AG09309 (cell line): ENCODE measurements around the gene RALY.

Experiments used
- DNase-seq: peaks from one replicate; pipeline ENCODE4 v3.0.0-alpha.2; 2010; ENCODE audit warnings: low read depth
- H3K4me3 ChIP-seq: 2 replicates; pipeline ENCODE4 v1.5.1; 2011; ENCODE audit warnings: mild to moderate bottlenecking, low read depth, low read length, moderate library complexity; ENCODE audit not compliant: control insufficient read depth
- TF ChIP-seq, protein P1 (sequence below): IDR thresholded peaks from 2 replicates; pipeline ENCODE4 v1.5.1; 2011; ENCODE audit warnings: mild to moderate bottlenecking, low read depth, low read length, inconsistent platforms; ENCODE audit not compliant: insufficient read depth, control insufficient read depth; ENCODE audit errors: missing control alignments

Gene RALY

DNA sequence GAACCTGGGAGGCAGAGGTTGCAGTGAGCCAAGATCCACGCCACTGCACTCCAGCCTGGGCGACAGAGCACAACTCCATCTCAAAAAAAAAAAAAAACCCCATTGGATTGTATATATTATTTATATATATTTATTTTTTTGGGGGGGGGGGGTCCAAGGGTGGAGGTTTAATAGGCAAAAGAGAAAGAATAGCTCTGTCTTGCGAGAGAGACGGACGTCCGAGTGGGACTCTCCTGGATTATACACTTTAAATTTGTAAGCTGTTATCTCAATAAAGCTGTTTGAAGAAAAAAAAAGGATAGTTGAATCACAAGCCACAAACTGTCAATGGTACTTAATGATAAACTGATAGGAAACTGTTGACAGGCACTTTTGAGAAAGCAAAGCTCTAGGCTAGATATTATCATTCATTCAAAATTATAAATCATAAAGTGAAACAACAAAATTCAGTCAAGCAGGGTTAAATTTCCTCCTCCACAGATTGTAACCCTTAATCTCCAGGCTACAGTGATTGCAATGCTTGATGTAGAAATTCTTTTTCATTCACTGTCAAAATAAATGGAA is 98.0 kb downstream of the RALY start:
- H3K4me3 ChIP-seq = no peak overlapping the region
- TF ChIP-seq, protein P1, sequence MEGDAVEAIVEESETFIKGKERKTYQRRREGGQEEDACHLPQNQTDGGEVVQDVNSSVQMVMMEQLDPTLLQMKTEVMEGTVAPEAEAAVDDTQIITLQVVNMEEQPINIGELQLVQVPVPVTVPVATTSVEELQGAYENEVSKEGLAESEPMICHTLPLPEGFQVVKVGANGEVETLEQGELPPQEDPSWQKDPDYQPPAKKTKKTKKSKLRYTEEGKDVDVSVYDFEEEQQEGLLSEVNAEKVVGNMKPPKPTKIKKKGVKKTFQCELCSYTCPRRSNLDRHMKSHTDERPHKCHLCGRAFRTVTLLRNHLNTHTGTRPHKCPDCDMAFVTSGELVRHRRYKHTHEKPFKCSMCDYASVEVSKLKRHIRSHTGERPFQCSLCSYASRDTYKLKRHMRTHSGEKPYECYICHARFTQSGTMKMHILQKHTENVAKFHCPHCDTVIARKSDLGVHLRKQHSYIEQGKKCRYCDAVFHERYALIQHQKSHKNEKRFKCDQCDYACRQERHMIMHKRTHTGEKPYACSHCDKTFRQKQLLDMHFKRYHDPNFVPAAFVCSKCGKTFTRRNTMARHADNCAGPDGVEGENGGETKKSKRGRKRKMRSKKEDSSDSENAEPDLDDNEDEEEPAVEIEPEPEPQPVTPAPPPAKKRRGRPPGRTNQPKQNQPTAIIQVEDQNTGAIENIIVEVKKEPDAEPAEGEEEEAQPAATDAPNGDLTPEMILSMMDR = no peak
- DNase-seq = no peak

DNA sequence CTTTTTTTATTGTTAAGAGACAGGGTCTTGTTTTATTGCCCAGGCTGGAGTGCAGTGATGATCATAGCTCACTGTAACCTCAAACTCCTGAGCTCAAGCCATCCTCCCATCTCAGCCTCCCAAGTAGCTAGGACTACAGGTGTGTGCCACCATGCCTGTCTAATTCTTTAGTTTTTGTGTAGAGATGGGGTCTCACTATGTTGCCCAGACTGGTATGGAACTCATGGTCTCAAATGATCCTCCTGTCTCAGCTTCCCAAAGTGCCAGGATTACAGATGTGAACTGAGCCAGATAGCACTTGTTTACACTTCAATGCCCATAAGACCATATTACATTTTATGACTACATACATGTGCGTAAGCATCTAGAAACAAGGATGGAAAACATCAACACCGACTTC is 100.2 kb downstream of the RALY start:
- H3K4me3 ChIP-seq = no peak overlapping the region
- TF ChIP-seq, protein P1 = no peak
- DNase-seq = no peak

DNA sequence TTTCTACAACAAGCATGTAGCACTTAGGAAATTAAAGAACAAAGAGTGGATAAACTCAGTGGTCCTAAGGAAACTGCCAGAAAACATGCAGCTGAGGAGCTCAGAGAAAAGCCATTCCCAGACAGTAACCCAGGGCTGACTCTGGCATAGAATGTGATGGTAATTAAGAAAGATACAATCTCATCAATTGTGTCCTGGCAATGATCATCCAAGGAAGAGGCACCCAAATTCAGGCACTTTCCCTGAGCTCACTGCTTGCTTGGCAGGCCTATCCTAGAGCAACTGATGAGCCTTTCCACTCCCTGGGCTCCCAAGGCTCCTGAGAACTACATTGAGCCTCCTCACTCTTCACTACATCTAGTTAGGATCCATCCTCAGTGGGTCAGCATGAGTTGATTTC is 102.1 kb downstream of the RALY start:
- TF ChIP-seq, protein P1 = no peak
- DNase-seq = no peak
- no peak overlapping the region for H3K4me3 ChIP-seq

DNA sequence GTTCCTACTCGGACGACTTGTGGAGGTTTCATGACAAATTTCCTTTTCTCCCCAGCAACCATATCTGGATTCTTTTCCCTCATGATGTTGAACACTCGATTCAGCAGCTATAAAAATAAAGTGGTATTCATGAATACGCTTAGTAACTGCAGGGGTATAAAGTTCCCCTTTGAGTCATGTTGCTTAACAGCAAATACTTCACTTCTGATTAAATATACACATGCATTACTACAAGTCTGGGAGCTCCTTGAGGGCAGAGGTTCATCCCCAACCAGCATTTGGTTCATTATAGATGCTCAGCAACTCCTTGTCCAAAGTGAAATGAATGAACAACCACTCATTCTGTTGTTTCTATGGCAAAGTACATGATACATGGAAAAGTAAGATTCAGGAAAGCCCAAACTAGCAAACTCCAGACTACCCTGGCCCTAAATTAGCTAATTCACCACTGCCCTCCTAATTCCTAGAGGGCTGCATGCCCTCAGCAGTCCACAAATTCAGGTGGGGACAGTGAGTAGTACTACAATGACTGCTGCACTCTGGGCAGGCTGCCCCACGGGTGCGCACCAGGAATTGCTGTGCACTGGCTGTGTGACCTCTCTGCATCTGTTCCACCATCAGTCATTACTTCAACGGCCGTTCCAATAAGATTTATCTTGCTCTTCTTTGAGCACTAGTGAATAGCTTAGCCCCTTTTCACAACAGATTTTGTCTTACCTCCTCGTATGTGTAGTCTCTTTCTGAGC is 103.2 kb downstream of the RALY start:
- no peak overlapping the region for H3K4me3 ChIP-seq
- no peak for DNase-seq
- TF ChIP-seq, protein P1 = no peak

GRCh38 chr20:34098570-34098969 is 104.9 kb downstream of the RALY start:
- H3K4me3 ChIP-seq = no peak overlapping the region
- DNase-seq = no peak
- TF ChIP-seq, protein P1 = no peak

DNA sequence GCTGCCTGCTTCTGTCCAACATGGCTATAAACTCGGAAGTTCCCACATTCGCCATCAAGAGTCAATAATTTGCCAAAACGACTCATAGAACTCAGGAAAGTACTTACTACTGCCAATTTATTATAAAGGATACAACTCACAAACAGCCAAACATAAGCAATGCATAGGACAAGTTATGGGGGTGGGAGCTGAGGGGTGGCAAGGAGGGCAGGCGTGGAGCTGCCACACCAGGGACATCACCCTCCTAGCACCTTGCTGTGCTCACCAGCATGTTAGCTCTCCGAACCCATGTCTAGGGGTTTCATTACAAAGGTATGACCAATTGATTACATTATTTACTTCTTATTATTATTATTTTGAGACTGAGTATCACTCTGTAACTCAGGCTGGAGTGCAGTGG is 106.0 kb downstream of the RALY start:
- no peak for DNase-seq
- TF ChIP-seq, protein P1 = no peak
- no peak overlapping the region for H3K4me3 ChIP-seq

- DNase-seq = no peak
- TF ChIP-seq, protein P1 = no peak
- no peak overlapping the region for H3K4me3 ChIP-seq
These were observed 106.9 kb downstream of the RALY start for GRCh38 chr20:34100576-34100975.
